RKO (cell line): Measurements from ENCODE around the gene COL9A1.

ENCODE experiments used
- DNase-seq: peaks from one replicate; pipeline ENCODE4 v3.0.0-alpha.2; 2016; ENCODE audit warnings: low spot score

COL9A1 gene

DNA sequence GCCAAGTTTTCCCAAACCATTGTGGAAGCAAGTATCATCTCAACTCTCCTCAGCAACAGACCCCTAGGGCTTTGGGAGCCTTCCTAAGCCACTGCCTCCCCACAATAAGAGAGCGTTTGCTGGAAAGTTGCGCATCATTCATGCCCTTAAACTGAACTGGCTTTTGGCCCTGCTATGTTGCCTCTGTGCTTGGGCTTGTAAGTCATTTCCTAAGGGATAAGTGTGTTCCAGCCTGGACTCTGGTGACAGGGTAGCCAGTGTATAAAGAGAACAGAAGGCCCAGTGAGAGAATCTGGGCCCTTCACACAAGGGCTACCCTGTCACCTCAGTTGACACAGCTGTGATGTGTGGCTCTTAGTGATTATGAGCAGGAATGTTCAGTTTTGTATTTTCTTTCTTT, 77.8 kb downstream of the COL9A1 start:
- no peak for DNase-seq

DNA sequence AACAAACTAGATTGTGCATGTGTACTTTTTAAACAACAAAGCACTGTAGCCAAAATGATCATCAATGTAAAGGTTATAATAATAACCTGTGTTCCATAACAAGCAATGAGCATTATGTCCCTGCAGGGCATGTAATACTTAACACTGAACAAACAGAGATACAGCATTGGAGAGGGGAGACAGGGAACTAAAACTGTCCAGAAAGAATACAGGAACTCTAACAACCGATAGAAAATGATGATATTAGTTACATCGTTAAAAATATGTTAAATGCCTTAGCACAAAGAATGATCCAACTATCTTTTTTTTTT, 80.5 kb downstream of the COL9A1 start:
- DNase-seq: no peak

DNA sequence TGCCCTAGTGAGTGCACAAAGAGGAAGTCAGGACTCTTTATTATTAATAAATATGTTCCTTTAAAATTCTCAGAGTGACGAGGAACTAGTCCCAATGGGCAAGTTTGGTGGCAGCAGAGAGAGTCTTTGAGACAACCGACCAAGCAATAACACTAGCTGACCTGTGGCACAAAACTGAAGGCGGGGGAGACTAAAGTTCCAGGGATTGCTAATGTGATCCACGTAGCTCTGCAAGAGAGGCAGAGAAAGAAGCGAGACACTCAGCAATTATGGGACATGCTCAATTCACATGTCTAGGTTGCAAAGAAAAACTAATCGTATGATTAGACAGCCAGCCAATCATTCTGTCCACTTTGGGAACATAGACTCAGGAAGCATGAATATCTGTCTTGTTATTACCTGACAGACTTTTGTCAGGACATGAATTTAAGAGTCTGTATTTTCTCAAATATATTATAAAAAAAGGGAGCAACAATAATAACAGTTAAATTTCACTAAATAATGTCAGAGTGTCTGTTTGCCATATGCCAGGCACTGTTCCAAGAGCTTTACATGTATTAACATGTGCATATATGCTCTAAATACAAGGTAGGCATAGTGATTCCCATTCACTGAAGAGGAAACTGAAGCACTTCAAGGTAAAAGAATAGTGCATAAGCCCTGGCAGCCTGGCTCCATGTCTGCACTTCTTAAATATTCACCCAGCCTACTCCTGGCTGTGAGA, 81.0 kb downstream of the COL9A1 start:
- no peak for DNase-seq

DNA sequence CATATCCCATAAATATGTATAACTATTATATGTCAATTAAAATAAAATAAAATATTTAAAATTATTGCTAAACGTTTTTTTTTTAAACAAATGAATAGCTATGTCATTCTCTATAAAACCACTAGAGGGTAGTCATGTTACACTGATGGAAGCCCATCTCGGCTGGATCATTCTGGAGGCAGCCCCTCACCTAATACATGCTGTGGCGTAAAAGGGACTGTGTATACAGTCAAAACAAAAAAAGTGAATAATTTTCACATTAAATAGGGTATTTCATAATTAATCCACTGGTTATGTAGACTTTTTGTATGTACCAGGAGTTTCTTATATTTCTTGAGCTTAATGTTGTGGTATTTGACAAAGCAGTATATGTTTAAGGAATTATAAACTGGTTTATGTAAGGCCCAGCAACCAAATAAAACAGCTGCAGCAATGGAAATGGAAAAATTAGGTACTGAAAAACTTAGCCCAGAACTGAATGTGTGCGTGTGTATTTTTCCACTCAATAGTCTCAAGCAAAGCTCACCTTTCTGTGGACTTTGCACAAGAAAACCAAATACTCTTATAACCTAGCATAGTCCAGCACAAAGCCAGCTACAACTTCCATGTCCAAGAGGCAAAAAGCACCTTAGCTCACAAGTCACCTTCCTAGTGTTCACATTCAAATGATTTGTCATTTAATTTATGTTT, 81.7 kb downstream of the COL9A1 start:
- DNase-seq: peak; percentile 24

DNA sequence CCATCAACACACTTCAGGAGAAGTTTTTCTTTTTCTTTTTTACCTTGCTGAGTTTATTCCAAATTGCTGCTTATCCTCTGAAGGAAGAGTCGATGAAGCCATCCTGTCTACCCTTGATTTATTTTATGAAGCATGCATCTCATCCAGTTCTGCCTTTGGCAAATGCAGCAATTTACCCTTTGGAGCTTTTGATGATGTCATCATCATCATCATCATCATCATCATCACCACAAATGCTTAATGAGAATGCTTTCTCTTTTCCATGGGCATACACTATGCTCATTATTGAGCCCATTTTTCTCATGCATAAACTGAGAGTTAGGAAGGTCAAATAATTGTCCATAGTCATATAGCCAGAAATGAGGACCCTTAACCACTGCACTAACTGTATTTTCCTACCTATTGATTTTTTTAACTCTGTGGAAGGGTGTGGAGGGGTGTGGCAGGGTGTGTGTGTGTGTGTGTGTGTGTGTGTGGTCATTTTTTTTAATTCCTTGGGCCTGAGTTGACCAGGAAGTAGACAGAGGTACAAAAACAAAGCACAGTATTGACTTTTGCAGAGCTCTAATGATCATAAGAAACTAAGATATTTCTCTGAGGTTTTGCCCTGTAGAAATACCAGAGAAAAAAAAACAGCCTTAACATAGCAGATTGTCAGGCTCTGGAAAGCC, 82.8 kb downstream of the COL9A1 start:
- no peak for DNase-seq

DNA sequence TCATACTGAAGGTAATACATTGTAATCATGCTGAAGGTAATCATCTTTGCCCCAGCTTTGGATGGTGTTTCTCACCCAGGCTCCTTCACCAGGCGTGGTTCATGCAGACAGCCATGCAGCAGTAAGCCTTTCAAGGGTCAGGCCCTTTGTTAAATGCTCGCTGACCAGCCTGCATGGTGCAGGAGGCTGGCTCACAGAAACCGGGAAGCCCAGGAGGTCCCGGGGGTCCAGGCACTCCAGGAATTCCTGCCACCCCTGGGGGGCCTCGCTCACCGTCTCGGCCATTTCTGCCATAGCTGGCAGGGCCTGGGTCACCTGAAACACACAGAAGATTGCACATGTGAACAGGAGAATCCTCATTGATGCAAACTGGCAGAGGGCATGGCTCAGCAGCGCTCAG, 86.1 kb downstream of the COL9A1 start:
- DNase-seq: no peak

DNA sequence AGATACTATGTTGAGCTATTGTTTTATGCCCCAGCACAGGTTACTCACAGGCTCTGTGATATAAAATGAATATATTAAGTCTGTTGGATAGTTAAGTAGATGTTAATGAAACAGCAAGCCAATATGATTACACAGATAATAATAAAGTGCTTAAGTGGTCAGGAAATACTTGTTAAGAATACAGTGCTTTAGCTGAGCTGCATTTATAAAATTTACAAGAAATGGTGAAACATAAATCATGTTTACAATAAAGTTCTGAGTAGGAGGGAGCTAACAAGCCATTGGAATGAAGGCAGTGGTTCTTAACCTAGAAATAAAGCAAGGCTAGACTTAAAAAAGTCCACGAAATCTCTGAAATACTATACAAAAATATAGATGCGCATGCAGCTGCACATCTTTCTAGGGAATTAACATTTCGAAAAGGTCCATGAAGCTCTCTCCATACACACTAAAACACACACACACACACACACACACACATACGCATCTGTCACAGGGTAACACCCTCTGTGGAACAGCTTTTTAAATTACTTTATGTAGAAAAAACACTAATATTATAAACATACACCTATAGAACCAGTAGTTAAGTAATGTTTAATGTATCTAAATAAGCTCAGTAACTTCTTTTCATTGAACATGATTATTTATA, 87.3 kb downstream of the COL9A1 start:
- DNase-seq: no peak

DNA sequence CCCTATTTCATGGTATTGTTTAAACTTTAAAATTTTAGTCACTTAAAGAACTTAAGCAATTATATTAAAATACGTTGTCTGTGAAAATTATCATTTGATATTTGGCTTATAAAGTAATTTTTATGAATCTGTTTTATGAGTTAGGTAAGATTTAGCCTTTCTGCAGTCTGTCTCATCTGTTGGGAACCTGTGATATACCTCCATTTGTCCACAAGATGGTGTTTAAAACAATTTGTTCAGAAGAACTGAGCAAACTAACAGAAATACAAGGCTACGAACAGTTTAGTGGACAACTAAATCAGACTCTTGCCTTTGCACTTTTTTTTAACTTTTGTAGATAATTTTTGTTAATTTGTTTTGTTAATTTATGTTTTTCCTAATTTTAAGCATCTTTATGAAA, 92.4 kb downstream of the COL9A1 start:
- DNase-seq: peak; percentile 46

DNA sequence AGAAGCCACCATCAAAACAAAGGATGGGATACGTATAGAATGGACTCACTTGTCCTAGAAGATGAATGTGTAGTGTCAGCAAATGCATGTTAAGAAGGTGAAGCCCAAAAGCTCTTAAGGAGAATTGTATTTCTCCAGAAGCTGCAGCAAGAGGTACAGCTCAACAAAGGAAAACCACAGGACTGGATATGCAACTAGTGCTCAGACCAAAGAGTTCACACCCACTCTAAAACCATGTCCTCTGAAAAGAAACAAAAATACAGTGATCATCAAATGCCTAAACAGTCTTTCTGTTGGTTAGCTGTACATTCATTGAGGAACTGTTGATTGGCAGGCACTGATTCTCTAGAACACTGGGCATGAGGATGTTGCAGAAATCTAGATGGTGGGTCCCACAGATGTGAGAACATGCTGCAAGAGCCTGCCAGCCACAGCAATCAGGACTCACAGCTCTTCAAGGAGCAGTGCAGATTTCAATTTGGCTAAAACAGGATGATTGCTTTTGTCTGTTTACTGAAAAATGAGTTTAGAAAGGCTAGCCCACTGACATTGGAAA, 94.6 kb downstream of the COL9A1 start:
- no peak for DNase-seq

DNA sequence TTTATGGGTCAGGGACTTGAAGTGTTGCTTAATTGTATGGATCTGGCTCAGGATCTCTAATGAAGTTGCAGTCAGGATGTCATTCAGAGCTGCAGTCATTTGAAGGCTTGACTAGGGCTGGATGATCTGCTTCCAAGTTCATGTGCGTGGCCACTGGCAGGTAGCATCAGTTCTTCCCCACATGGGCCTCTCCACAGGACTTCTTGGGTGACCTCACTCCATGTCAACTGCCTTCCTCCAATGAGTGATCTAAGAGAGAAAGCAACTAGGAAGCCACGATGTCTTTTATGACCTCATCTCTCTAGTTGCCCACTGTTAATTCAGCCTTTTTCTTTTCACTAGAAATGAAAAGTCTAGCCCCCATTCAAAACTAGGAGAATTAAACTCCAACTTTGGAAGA, 104.1 kb downstream of the COL9A1 start:
- peak; percentile 5 for DNase-seq

DNA sequence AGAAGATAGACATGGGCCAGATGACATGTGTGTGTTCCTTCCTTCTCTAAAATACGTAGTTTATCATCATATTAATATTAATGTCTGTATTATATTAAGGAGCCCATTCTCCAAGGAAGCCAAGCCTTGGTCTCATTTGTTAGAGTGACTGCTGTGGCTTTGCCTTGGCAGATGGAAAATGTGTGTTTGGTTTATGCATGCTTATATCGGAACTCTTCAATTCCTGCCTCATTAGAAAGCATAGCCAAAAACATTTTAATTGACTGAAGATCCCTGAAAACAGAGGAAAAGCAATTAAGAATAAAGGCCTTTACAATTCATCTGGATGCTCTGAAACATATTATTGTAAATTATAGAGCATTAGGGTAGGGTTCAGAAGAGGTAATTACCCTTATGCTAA, 106.4 kb downstream of the COL9A1 start:
- DNase-seq: no peak

DNA sequence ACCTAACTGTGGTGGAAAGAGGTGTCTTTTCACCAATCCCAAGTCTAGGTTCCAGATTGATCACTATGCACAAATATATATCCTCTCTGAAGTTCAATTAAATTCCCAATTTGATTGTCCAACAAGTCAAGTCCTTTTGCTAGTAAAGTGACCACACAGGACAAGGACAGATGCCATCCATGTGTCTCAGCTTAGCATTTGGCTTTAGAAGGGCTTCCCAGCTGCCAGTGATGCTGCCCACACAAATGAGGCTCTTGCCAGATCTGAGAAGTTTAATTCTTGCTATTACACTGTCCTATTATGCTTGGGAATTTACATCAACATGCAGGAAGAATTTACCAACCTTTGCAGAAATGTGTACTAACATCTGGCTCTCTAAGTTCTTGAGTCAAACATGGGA, 108.5 kb downstream of the COL9A1 start:
- no peak for DNase-seq

DNA sequence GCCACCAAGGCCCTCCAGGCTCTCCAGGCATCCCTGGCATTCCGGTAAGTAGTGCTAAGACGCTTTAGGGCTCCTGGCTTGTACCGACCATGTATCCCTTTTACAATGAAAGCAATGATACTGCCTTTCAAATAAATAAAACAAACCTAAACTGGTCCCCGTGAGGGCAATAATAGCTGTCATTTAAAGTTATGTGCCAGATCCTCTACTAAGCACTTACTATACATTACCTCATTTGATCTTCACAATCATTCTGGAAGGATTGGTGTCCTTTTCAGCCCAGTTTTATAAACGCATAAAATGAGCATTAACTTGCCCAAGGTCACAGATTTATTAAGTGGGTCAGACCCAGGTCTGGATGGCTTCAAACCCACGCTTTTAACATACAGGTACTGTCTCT, 114.7 kb downstream of the COL9A1 start:
- no peak for DNase-seq

DNA sequence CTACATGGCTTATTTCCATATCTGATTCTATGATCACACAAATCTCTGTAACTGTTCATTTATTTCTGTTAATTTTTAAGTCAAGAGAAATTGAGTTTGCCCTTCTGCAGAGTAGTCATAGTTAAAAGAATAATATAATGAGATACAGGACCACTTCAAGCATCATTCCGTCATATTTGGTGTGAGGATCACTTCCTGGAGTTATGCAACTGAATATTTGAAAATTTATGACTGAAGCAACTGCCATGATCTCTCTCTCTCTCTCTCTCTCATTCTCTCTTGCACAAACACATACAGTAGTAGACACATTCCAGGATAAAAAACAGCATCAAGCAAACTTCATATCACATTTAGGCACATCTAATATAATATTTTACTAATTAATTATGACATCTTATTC, 116.4 kb downstream of the COL9A1 start:
- DNase-seq: no peak

DNA sequence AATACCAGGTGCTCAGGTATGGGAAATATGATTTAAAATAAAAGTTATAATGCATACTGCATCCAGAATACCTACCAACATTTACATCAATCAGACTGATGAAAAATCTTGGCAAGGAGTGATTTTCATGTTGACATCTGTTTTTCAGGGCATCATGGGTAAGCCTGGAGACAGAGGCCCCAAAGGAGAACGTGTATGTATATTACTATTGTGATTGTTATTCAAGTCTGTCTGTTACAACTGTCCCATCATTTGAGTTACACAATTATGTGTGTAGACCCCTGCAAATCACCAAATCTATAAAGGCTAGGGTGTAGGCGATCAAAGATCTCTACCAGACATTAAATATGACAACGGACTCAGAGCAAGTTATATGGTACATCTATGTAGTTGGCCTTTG, 118.2 kb downstream of the COL9A1 start:
- DNase-seq: no peak

DNA sequence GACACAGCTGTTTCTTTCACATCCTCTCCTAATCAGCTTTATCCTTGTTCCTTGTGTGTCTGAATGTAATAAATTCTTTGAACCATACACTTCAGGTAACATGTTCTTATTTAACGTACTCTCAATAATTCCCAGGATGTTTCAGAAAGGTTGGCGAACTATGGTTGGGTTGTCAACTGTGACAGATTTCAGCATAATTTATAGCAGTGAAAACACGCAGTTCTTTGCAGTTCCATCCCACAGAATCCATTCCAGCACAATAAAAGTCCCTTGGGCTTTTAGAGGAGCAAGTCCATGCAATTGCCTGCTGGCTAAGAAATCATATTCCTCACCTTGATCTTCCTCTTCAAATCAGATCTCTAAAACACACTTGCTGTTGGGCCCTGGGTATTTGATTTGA, 119.3 kb downstream of the COL9A1 start:
- DNase-seq: no peak

DNA sequence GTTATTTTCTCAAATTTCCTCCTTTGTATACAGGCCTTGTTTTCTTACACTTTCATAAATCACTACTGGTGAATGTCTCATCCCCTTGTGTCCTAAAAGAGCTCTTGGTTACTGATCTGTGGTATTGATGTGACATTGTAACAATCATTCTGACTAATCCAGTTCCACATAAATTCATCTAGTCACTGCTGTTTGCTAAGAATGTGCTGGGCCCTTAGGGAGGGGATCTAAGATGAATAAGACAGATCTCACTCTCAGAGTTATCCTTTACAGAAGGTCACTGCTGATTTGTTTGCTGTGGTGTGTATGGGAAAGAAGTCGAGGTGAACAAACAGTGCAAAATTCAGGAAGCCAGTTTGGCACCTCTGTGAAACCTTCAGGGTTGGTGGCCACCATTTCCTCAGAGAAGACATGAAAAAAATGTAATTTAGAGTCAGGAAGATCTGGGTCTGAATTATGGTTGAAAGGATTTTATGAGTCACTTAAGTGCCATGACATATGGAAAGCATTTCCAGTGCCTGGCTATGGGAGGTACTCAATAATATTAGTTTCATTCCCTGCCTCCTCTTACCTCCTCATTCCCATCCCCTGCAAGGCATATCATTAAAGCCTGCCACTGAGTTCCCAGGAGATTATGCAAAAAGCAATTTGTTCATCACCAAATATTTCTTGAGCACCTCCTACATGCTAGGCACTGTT, 121.8 kb downstream of the COL9A1 start:
- peak; percentile 7 for DNase-seq

DNA sequence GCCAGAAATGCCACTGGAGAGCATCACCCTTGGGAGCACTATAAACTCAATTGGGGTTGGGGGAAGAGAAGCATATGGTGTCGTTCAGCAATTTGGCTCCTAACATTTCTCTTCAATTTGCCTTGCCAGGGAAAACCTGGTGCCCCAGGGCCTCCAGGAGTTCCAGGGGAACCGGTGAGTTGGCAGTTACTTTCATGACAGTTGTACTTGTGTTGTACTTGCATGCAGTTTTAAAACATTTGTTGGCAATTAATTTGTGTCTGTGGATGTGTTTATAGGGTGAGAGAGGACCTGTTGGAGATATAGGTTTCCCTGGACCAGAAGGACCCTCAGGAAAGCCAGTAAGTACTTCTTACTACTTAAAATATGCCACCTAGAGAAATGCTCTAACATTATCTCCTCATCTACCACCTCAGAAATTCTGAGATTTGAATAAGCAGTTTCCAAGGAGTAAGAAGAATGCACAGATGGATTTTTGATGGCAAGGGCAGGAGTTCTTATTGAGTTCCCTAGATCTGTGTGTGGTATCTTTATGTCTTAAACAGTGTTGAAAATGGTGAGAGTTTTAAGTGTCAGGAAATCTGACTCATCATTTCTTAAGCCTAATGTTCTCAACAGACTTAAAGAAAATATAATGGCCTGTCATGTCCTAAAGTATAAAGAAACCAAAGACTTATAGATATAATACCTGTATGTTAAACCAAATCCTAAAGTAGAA, 122.5 kb downstream of the COL9A1 start:
- no peak for DNase-seq

DNA sequence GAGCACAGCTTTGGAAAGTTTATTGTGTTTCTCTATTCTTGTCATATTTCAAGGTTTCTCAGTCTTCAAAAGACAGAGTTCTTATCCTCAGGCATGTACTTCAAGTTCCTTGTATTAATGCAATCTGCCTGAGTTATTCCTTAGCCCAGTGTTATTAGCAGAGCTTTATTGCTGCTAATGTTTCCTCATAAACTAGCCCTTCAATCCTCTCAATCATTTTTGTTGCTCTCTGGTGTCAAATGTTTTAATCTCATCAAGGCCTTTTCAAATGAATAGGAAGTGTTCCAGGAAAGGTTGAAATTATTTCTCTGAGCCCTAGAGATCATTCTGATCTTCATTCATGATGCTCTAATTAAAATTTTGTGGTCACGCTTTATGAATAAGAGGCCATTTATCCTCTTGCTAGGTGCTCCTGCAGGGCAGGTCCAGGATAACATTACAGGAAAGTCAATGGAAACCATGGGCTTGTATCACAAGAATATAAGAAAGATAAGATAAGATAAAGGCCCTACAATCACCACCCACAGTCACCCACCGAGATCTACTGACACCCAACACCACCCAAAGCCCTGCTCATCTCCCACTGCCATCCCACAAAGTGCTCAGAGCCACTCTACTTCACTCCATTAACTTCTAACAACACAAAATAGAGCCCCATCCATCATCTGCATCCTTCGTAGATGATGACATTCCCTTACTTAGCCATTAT, 125.9 kb downstream of the COL9A1 start:
- DNase-seq: no peak

DNA sequence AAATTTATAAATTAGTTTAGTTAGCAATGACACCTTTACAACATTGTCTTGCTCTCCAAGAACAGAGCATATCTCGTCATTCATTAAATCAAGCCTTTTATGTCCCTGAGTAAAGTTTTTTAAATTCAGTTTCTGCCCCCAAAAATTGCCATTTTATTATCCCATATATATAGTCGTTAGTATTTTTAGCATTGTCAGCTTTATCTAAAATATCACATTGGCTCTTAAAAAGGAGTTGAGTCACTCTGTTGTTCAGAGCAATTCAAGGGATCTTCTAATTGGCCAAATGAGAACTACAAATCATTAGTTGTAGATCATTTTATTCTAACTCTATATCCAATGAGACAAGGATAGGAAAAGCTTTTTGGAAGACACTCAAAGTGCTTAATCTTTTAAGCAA, 127.1 kb downstream of the COL9A1 start:
- no peak for DNase-seq

DNA sequence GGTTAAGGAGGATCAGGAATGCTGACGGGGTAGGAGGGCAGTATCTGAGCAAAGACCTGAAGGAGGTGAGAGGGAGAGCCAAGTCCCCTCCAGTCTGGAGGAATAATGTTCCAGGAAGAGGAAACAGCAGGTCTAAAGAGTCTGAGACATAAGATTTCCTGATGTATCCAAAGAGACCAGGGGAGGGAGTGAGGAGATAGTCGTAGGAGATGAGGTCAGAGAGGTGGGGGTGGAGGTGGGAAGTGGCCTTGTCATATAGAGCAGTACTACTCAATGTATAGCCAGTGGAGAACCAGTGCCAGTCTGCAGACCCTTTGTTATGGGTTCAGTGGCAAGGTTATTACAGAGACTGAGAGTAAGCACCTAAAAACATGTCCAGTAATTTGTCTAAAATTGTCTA, 130.6 kb downstream of the COL9A1 start:
- no peak for DNase-seq
